Measurements from ENCODE around the gene RTBDN. TPM values are rescaled to one million over a fixed set of nuclear protein-coding genes. Genes with fewer than 3 reads are reported as not detected.

RTBDN gene
- total and polyA plus RNA-seq, 10 of the 15 experiments (the other 5 are each of a cell fraction or from before 2014, with no cell fraction given) = 0.45 TPM; not detected in 9

- TF ChIP-seq ATF7 (IDR thresholded peaks at IDR 0.05; ENCODE audit: low read depth) (peak; percentile 25; the same call in 1 of the 2 replicates), TBL1XR1 (IDR thresholded peaks at IDR 0.05; ENCODE audit: low read depth, low read length) (peak; percentile 72), ASH2L (IDR thresholded peaks at IDR 0.05; ENCODE audit: borderline replicate concordance, low read depth) (no peak), ZNF384 (IDR thresholded peaks at IDR 0.05; ENCODE audit: borderline replicate concordance, low read depth, low read length) (peak; percentile 91), USF2 (IDR thresholded peaks at IDR 0.05; ENCODE audit: borderline replicate concordance, low read depth, low read length) (no peak; the same call in 1 of the 2 replicates), ZNF274 (IDR thresholded peaks at IDR 0.05; ENCODE audit: insufficient read depth, insufficient read length) (no peak), EED (IDR thresholded peaks at IDR 0.05; ENCODE audit: low read depth) (peak; percentile 87), CBX3 (IDR thresholded peaks at IDR 0.05; ENCODE audit: borderline replicate concordance, low read depth) (no peak), ZZZ3 (IDR thresholded peaks at IDR 0.05; ENCODE audit: control insufficient read depth, insufficient read length, low read depth) (no peak), STAT3 (IDR thresholded peaks at IDR 0.05; ENCODE audit: low read depth, low read length) (peak; percentile 70; the same call in 1 of the 2 replicates), CHD2 (IDR thresholded peaks at IDR 0.05; ENCODE audit: borderline replicate concordance, low read depth, low read length) (peak; percentile 90), CREB1 (IDR thresholded peaks at IDR 0.05; ENCODE audit: low read depth) (no peak), POLR2A (IDR thresholded peaks at IDR 0.05; ENCODE audit: low read depth, low read length) (peak; percentile 89), RELB (IDR thresholded peaks at IDR 0.05; ENCODE audit: low read depth) (peak; percentile 91; the same call in 1 of the 2 replicates), HDAC6 (IDR thresholded peaks at IDR 0.05; ENCODE audit: unreplicated experiment) (no peak), SREBF1 (IDR thresholded peaks at IDR 0.05; ENCODE audit: low read length) (no peak; the same call in 1 of the 2 replicates), TCF3 (IDR thresholded peaks at IDR 0.05; ENCODE audit: borderline replicate concordance, insufficient read depth, low read depth, low read length) (peak; percentile 70; the same call in 1 of the 2 replicates), NBN (IDR thresholded peaks at IDR 0.05) (peak; percentile 72), SUZ12 (IDR thresholded peaks at IDR 0.05; ENCODE audit: unreplicated experiment) (no peak), RELA (IDR thresholded peaks at IDR 0.05; ENCODE audit: borderline replicate concordance, partially characterized antibody) (peak; percentile 99), TCF7 (IDR thresholded peaks at IDR 0.05; ENCODE audit: borderline replicate concordance) (no peak), E4F1 (IDR thresholded peaks at IDR 0.05; ENCODE audit: borderline replicate concordance, partially characterized antibody) (no peak), ATF3 (IDR thresholded peaks at IDR 0.05; ENCODE audit: borderline replicate concordance, extremely low read depth, low read depth, low read length) (no peak), STAT1 (conservative IDR thresholded peaks at IDR 0.05) (no peak), RFX5 (IDR thresholded peaks at IDR 0.05; ENCODE audit: low read depth, low read length) (peak; percentile 93)
Observed at GRCh38 chr19:12793290-12794195, 40.8 kb downstream of the RTBDN start (continued).
